Activated CD8-positive, alpha-beta T cell treated with anti-CD3 and anti-CD28 coated beads for 36 hours (primary cell): Measurements from ENCODE around the gene BRAF. TPM values are rescaled to one million over a fixed set of nuclear protein-coding genes. Genes with fewer than 3 reads are reported as not detected.

Experiments used
- ATAC-seq: fragments of 200-7000 bp; cut with Tn5 transposase; one replicate; pipeline ENCODE4 v1.10.0; 2021; ENCODE audit warnings: mild to moderate bottlenecking, moderate library complexity
- CTCF ChIA-PET: fragments of 350-600 bp; sonication (Branson Sonifier 250); formaldehyde crosslinking; loops from one replicate; lab custom pipeline; 2021; ENCODE audit warnings: antibody characterized with exemption; lab: Charles Lee
- POLR2A ChIA-PET: fragments of 350-600 bp; sonication (Branson Sonifier 250); formaldehyde crosslinking; loops from one replicate; lab custom pipeline; 2021; ENCODE audit warnings: antibody characterized with exemption; lab: Charles Lee
- DNase-seq: peaks from one replicate; pipeline ENCODE4 v3.0.0-alpha.2; 2020
- H3K27ac Mint-ChIP-seq: one replicate; pipeline ENCODE4 v1.8.0; 2021; ENCODE audit warnings: mild to moderate bottlenecking, mixed read lengths
- H3K27me3 Mint-ChIP-seq: one replicate; pipeline ENCODE4 v1.8.0; 2021; ENCODE audit warnings: mixed read lengths
- H3K36me3 Mint-ChIP-seq: one replicate; pipeline ENCODE4 v1.8.0; 2021; ENCODE audit warnings: low read depth, mixed read lengths
- H3K4me1 Mint-ChIP-seq: one replicate; pipeline ENCODE4 v1.8.0; 2021; ENCODE audit warnings: low read depth, mixed read lengths
- H3K4me3 Mint-ChIP-seq: one replicate; pipeline ENCODE4 v1.8.0; 2021; ENCODE audit warnings: mild to moderate bottlenecking, moderate library complexity, mixed read lengths
- H3K9me3 Mint-ChIP-seq: one replicate; pipeline ENCODE4 v1.8.0; 2021; ENCODE audit warnings: mixed read lengths
- CTCF ChIP-seq: fragments of 200-600 bp; IDR thresholded peaks from one replicate; pipeline ENCODE4 v1.8.0; 2022; ENCODE audit warnings: antibody characterized with exemption, mild to moderate bottlenecking
- intact Hi-C: fragments of 100-400 bp; cut with micrococcal nuclease; formaldehyde crosslinking; loops from one replicate; pipeline ENCODE4 v1.10.0; 2022
- total RNA-seq, 2 experiments: library from RNA; stranded (reverse); gene quantifications; one replicate each; pipeline ENCODE4 v1.2.3, GENCODE V29; 2021

Gene BRAF
- total RNA-seq, 2 experiments from 2014 or later = 30.0 to 30.6 TPM

GRCh38 chr7:140864732-140865131 is 60.0 kb downstream of the BRAF start:
- intact Hi-C loops = no loop called here
- Mint-ChIP-seq H3K27me3 (no peaks in the 10 kb centered on the region), H3K36me3 (peaks cover 25% of the 10 kb centered on the region), H3K4me3 (no peak overlapping the region), H3K27ac (no peak overlapping the region), H3K9me3 (peaks cover 3% of the 10 kb centered on the region), H3K4me1 (peaks cover 49% of the 10 kb centered on the region)
- ChIA-PET POLR2A (interaction anchor here (0.8 kb wide), 1 partner anchor 104 kb away, joined by 4 read pairs; no protein-coding TSS in a partner anchor), CTCF (no interaction called here)
- TF ChIP-seq CTCF = no peak
- ATAC-seq (no peak), DNase-seq (no peak)

GRCh38 chr7:140863867-140864266 is 60.9 kb downstream of the BRAF start:
- CTCF ChIA-PET = no interaction called here
- no peak for TF ChIP-seq CTCF
- H3K27me3 Mint-ChIP-seq = no peaks in the 10 kb centered on the region
- H3K36me3 Mint-ChIP-seq = peaks cover 22% of the 10 kb centered on the region
- H3K4me3 Mint-ChIP-seq = no peak overlapping the region
- intact Hi-C loops = no loop called here
- peaks cover 46% of the 10 kb centered on the region for H3K4me1 Mint-ChIP-seq
- POLR2A ChIA-PET = no interaction called here
- ATAC-seq (no peak), DNase-seq (no peak)
- H3K27ac Mint-ChIP-seq = no peak overlapping the region
- peaks cover 3% of the 10 kb centered on the region for H3K9me3 Mint-ChIP-seq

- H3K4me3 Mint-ChIP-seq = no peak overlapping the region
- H3K36me3 Mint-ChIP-seq = peaks cover 19% of the 10 kb centered on the region
- H3K9me3 Mint-ChIP-seq = peaks cover 3% of the 10 kb centered on the region
Observed at GRCh38 chr7:140863184-140863583, 61.5 kb downstream of the BRAF start.

GRCh38 chr7:140857048-140857447 is 67.7 kb downstream of the BRAF start:
- no peak for TF ChIP-seq CTCF
- intact Hi-C loops = no loop called here
- no peak for DNase-seq
- Mint-ChIP-seq H3K9me3 (no peaks in the 10 kb centered on the region), H3K4me1 (peaks cover 35% of the 10 kb centered on the region), H3K27ac (no peak overlapping the region), H3K27me3 (no peaks in the 10 kb centered on the region), H3K36me3 (peaks cover 1% of the 10 kb centered on the region), H3K4me3 (no peak overlapping the region)
- ChIA-PET CTCF (no interaction called here), POLR2A (no interaction called here)
- no peak for ATAC-seq

More at GRCh38 chr7:140863184-140863583, 61.5 kb downstream of the BRAF start:
- ATAC-seq = no peak
- H3K4me1 Mint-ChIP-seq = peaks cover 42% of the 10 kb centered on the region
- CTCF ChIA-PET = no interaction called here
- DNase-seq = no peak
- intact Hi-C loops = no loop called here
- TF ChIP-seq CTCF = no peak
- POLR2A ChIA-PET = no interaction called here
- no peaks in the 10 kb centered on the region for H3K27me3 Mint-ChIP-seq
- no peak overlapping the region for H3K27ac Mint-ChIP-seq

GRCh38 chr7:140841166-140841715 is 83.5 kb downstream of the BRAF start:
- Mint-ChIP-seq H3K9me3 (peaks cover under 1% of the 10 kb centered on the region), H3K27ac (no peak overlapping the region), H3K4me1 (peaks cover 4% of the 10 kb centered on the region), H3K4me3 (no peak overlapping the region), H3K36me3 (peaks cover 26% of the 10 kb centered on the region), H3K27me3 (no peaks in the 10 kb centered on the region)
- no peak for TF ChIP-seq CTCF
- POLR2A ChIA-PET = no interaction called here
- DNase-seq = no peak
- intact Hi-C loops = no loop called here
- ATAC-seq = no peak
- CTCF ChIA-PET = no interaction called here
